ENCODE measurements around the gene RAP1GDS1.

RAP1GDS1 gene

GRCh38 chr4:98480535-98480934, 219.4 kb downstream of the RAP1GDS1 start:
- Histone ChIP-seq H3K4me3 (ENCODE audit: low read depth, low read length) (no peak overlapping the region), H3K9ac (no peak overlapping the region), H3K27me3 (ENCODE audit: control insufficient read depth, insufficient read depth, low read length) (no peaks in the 10 kb centered on the region), H3K27ac (no peak overlapping the region), H2AFZ (no peak overlapping the region), H3K4me2 (ENCODE audit: low read length) (no peak overlapping the region), H3K4me1 (no peaks in the 10 kb centered on the region), H3K36me3 (ENCODE audit: control insufficient read depth, insufficient read depth, low read length) (no peaks in the 10 kb centered on the region), H3K9me3 (ENCODE audit: control insufficient read depth, low read length) (no peaks in the 10 kb centered on the region), H3K79me2 (no peaks in the 10 kb centered on the region)
- TF ChIP-seq, protein P1, sequence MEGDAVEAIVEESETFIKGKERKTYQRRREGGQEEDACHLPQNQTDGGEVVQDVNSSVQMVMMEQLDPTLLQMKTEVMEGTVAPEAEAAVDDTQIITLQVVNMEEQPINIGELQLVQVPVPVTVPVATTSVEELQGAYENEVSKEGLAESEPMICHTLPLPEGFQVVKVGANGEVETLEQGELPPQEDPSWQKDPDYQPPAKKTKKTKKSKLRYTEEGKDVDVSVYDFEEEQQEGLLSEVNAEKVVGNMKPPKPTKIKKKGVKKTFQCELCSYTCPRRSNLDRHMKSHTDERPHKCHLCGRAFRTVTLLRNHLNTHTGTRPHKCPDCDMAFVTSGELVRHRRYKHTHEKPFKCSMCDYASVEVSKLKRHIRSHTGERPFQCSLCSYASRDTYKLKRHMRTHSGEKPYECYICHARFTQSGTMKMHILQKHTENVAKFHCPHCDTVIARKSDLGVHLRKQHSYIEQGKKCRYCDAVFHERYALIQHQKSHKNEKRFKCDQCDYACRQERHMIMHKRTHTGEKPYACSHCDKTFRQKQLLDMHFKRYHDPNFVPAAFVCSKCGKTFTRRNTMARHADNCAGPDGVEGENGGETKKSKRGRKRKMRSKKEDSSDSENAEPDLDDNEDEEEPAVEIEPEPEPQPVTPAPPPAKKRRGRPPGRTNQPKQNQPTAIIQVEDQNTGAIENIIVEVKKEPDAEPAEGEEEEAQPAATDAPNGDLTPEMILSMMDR (IDR thresholded peaks at IDR 0.05) = no peak

- H3K27ac ChIP-seq = no peak overlapping the region
- H3K79me2 ChIP-seq = no peaks in the 10 kb centered on the region
- no peaks in the 10 kb centered on the region for H3K36me3 ChIP-seq (ENCODE audit: control insufficient read depth, insufficient read depth, low read length)
- H3K4me3 ChIP-seq (ENCODE audit: low read depth, low read length) = no peak overlapping the region
- H3K9me3 ChIP-seq (ENCODE audit: control insufficient read depth, low read length) = no peaks in the 10 kb centered on the region
- H3K9ac ChIP-seq = no peak overlapping the region
- TF ChIP-seq, protein P1 (IDR thresholded peaks at IDR 0.05) = no peak
- peak overlapping the region; percentile 42 for H2AFZ ChIP-seq
- H3K4me1 ChIP-seq = no peaks in the 10 kb centered on the region
- H3K4me2 ChIP-seq (ENCODE audit: low read length) = no peak overlapping the region
- H3K27me3 ChIP-seq (ENCODE audit: control insufficient read depth, insufficient read depth, low read length) = no peaks in the 10 kb centered on the region
Measured at GRCh38 chr4:98481167-98481566, 220.0 kb downstream of the RAP1GDS1 start.

DNA sequence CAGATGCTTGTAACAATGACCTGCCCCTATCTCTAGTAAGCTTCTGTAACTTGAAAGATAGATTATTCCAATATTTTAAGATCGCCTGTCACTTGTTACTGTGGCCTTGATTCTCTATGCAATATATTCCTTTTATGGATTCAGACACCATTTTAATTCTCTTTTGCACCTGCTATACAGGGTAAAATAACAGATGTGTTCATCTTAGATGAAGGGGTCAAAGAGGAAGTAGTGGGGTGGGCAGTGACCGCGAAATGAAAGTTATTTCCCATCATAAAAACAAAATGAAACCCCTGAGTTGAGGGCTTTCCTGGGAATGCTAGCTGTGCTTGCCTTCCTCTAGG, 221.3 kb downstream of the RAP1GDS1 start:
- no peak overlapping the region for H2AFZ ChIP-seq
- no peaks in the 10 kb centered on the region for H3K27me3 ChIP-seq (ENCODE audit: control insufficient read depth, insufficient read depth, low read length)
- H3K4me1 ChIP-seq = no peaks in the 10 kb centered on the region
- no peaks in the 10 kb centered on the region for H3K36me3 ChIP-seq (ENCODE audit: control insufficient read depth, insufficient read depth, low read length)
- H3K9ac ChIP-seq = no peak overlapping the region
- TF ChIP-seq, protein P1 (IDR thresholded peaks at IDR 0.05) = no peak
- H3K79me2 ChIP-seq = no peaks in the 10 kb centered on the region
- no peak overlapping the region for H3K27ac ChIP-seq
- H3K4me2 ChIP-seq (ENCODE audit: low read length) = no peak overlapping the region
- H3K4me3 ChIP-seq (ENCODE audit: low read depth, low read length) = no peak overlapping the region
- no peaks in the 10 kb centered on the region for H3K9me3 ChIP-seq (ENCODE audit: control insufficient read depth, low read length)

DNA sequence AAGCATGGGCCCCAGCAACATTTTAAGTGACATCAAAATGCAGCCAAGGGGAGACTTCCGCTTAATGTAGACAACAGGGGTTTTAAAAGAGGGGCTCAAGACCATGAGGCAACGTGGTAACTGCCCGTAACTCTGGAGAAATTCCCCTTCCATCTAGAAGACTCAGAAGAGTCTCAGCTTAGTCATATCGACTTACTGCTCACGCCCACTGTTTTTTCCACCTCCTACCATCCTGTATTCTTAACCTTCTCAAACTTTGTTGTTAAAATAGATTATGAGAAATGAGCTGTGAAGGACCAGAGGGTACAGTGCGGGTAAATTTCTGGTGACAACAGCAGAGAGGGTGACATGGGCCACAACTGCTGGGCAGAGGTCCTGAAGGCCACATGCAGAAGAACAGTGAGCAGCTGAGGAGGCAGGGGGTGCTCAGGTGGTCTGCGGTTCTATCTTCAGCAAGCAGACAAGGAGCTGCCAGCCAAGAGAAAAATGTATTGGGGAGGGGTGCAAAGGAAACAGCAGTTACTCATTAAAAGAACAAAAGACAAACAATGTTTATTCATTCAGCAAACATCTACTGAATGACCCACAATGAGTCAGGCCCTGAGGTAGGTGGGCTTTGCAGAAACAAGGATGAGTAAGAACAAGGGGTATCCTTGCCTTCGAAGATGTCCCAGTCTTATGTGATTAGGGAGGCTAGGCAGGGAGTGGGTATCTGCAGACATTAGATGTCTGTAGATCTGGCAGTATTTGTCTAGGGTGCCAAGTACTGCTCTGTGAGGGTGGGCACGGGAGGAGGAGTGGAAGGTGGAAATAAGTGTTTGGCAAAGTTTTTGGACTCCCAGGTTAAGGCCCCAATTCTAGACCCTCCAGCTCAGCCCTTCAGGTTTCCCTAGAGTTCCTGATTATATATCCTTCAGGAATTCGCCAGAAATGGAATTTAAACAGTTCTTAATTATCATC, 221.9 kb downstream of the RAP1GDS1 start:
- Histone ChIP-seq H3K4me1 (no peaks in the 10 kb centered on the region), H3K9me3 (ENCODE audit: control insufficient read depth, low read length) (no peaks in the 10 kb centered on the region), H3K9ac (no peak overlapping the region), H2AFZ (no peak overlapping the region), H3K27me3 (ENCODE audit: control insufficient read depth, insufficient read depth, low read length) (no peaks in the 10 kb centered on the region), H3K27ac (no peak overlapping the region), H3K36me3 (ENCODE audit: control insufficient read depth, insufficient read depth, low read length) (no peaks in the 10 kb centered on the region), H3K4me3 (ENCODE audit: low read depth, low read length) (no peak overlapping the region), H3K79me2 (no peaks in the 10 kb centered on the region), H3K4me2 (ENCODE audit: low read length) (no peak overlapping the region)
- TF ChIP-seq, protein P1 (IDR thresholded peaks at IDR 0.05) = no peak

- Histone ChIP-seq H3K36me3 (ENCODE audit: control insufficient read depth, insufficient read depth, low read length) (no peaks in the 10 kb centered on the region), H3K79me2 (no peaks in the 10 kb centered on the region), H2AFZ (no peak overlapping the region), H3K27ac (no peak overlapping the region), H3K4me2 (ENCODE audit: low read length) (no peak overlapping the region), H3K4me3 (ENCODE audit: low read depth, low read length) (no peak overlapping the region), H3K9ac (no peak overlapping the region), H3K27me3 (ENCODE audit: control insufficient read depth, insufficient read depth, low read length) (no peaks in the 10 kb centered on the region), H3K4me1 (no peaks in the 10 kb centered on the region), H3K9me3 (ENCODE audit: control insufficient read depth, low read length) (no peaks in the 10 kb centered on the region)
- TF ChIP-seq, protein P1 (IDR thresholded peaks at IDR 0.05) = no peak
Measured at GRCh38 chr4:98484031-98484430, 222.8 kb downstream of the RAP1GDS1 start.
